Hematopoietic multipotent progenitor cell treated with erythropoietin and hydrocortisone succinate and interleukin-3 and kit ligand, for 4 days (in vitro differentiated cells): Measurements from ENCODE around the gene SARDH.

ENCODE experiments used
- DNase-seq: peaks from one replicate; pipeline ENCODE4 v3.0.0-alpha.2; 2015

The SARDH gene

GRCh38 chr9:133618726-133619125, 119.4 kb downstream of the SARDH start:
- DNase-seq: no peak

GRCh38 chr9:133616643-133617405, 121.3 kb downstream of the SARDH start:
- DNase-seq: no peak

- no peak for DNase-seq
These were observed 122.5 kb downstream of the SARDH start for GRCh38 chr9:133615606-133616188.

- DNase-seq: no peak
These were observed 123.0 kb downstream of the SARDH start for GRCh38 chr9:133615186-133615585.

DNA sequence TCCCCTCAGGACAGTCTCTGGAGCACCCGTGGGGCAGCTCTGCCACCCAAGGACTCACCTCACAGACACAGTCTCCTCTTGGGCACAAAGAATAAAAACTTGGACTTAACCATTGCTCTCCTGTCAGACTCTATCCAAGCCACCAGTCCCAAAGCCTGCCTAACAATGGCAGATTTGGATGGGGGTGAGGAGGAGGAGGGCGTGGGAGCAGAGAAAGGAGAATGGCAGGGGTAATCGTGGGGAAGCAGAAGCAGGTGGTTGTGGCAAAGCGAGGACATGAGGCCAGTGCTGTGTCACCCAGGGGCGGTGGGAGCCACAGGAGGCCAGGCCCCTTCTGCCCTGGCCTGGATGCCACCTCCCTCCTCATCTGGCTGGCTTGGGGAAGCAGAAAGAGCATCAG, 123.5 kb downstream of the SARDH start:
- DNase-seq: no peak

DNA sequence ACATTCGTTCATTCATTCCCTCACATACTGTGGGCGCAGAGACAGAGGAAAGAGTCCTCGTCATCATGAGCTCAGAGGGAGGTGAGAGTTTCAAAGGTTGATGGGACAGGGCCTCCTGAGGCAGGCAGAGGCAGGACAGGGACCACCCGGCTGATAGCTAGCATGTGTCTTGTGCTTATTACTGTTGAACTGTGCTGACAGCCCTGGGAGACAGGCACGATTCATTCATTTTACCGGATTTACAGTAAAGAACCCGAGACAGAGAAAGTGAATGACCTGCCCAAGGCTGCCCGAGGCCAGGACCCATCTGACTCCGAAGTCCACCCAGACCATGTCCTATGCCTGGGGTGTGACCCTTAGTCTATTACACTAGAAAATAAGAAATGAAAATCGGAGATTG, 124.1 kb downstream of the SARDH start:
- DNase-seq: no peak
